NCI-H2227 (cell line): ENCODE data around the gene TMC4.
"Not testable (repeated sequence)": the region's sequence is repeated elsewhere in the genome, so short reads cannot be mapped to it uniquely, and the experiment has no call there.

Source experiments
- DNase-seq: peaks from one replicate; lab custom pipeline; 2025; ENCODE audit not compliant: unreplicated experiment; lab: John Stamatoyannopoulos, UW

TMC4 gene

DNA sequence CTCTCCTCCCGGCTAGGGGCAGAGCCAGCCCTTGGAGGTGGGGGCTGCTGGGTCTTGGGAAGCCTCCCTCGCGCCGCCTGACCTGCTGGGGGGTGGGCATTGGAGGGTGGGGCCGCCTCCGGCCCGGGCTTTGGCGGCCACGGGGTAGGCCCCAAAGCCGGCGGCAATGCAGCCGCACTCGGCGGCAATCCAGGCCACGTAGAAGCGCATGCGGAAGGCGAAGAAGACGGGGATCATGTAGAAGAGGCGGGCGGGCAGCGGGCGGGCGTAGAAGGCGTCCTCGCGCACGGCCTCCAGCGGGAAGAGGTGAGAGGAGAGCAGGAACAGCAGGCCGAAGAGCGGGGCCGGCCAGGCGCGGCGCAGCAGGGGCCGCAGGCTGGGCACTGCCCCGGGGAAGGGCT, 7.7 kb upstream of the TMC4 start:
- DNase-seq = peak; percentile 77

DNA sequence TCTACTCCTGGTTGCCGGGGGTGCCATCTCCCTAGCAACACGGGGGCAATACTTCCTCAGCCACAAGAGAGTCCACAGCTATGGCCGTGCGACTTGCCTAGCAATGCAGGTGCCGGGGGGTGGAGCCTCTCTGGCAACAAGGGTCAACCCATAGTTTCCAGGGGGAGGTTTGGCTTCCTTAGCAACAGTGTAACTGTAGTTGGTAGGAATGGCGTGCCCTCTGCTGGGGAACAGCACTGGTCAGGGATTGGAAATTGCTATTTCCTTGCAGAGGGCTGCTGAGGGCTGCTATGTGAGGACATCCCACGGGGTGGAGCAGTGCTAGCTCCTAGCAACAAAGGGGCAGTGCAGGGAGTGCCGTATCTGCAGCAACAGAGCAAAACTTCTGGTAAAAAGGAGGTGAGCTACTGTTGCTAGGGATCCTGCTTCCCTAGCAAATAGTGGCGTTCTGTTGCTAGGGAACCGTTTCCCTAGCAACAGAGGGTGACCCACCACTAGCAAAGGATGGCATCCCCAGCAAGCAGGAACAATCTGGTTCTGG, 7.0 kb upstream of the TMC4 start:
- DNase-seq = peak; percentile 100

DNA sequence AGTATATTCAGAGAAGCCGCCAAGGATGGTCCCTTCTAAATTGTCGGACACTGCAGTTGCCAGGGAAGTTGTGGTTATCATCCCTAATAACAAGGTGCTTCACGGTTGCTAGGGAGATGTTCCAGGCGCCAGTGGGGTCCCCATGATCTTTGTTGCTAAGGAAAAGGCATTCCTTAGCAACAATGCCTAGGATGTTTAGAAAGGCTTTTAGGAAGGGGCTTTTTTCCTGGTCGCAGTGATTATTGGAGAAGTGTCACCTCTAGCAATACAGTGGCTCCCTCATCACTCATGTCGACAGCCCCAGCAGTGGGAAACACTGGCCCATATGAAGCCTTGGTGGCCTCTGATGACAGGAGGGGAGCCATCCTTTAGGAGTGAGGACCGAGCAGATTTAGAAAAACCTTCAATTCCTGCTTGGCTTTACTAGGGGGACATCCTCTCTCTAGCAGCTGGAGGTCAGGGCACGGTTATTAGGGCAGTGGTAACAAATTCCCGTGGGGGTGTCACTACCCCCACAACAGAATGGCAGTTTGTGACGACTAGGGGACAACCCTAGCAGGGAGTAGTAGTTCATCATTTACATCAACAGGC, 6.4 kb upstream of the TMC4 start:
- DNase-seq = peak; percentile 82

GRCh38 chr19:54178581-54179261, 5.8 kb upstream of the TMC4 start:
- peak; percentile 85 for DNase-seq

GRCh38 chr19:54173951-54174834, 1.2 kb upstream of the TMC4 start:
- no peak for DNase-seq

GRCh38 chr19:54173359-54173699, 369 bp upstream of the TMC4 start:
- no peak for DNase-seq

- DNase-seq = not testable (repeated sequence)
Observed at GRCh38 chr19:54171736-54172431, 1.1 kb downstream of the TMC4 start.

DNA sequence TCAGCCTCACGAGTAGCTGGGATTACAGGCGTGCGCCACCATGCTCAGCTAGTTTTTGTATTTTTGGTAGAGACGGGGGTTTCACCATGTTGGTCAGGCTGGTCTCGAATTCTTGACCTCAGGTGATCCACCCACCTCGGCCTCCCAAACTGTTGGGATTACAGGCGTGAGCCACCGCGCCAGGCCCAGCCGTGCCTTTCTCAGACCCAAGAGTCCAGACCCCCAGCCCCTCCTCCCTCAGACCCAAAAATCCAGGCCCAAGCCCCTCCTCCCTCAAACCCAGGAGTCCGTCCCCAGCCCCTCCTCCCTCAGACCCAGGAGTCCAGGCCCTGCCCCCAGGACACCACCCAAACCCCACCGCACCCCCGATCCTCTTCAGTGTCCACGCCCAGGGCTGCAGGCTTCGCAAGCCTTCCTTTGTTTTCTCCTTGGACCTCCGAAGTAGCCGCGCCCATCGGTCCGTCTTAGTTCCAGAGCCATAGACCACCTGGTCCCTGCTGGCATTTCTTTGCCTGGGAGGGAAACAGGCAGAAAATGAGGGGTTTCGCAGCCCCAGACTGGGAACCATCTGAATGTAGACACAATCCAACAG, 3.7 kb downstream of the TMC4 start:
- DNase-seq = no peak

DNA sequence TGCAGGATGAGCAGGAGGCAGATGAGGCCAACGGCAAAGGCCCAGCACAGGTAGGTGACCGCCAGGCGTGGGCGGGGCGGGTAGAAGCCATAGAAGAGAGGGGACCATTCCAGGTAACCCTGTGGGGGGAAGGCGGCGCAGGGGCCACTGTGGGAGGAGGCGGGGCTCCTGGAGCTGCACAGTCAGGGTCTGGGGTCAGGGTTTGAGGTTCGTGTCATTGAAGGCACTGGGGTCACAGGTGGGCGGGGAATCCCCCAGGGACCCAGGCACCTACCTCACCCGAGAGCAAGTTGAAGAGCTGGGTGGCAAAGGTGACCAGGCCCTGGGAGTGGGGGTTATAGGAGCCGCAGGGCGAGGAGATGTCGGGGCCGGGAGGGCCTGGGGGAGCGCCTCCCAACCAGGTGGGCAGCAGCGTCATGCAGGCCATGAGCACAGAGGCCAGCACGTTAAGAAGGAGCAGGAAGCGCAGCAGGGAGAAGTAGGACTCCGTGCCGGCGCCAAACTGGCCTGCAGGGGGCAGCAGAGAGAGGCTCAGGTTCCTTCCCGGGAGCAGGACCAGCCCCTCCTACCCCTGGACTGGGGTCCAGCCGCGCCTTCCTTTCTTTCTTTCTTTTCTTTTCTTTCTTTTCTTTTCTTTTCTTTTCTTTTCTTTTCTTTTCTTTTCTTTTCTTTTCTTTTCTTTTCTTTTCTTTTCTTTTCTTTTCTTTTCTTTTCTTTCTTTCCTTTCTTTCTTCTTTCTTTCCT, 4.6 kb downstream of the TMC4 start:
- DNase-seq = peak; percentile 98

DNA sequence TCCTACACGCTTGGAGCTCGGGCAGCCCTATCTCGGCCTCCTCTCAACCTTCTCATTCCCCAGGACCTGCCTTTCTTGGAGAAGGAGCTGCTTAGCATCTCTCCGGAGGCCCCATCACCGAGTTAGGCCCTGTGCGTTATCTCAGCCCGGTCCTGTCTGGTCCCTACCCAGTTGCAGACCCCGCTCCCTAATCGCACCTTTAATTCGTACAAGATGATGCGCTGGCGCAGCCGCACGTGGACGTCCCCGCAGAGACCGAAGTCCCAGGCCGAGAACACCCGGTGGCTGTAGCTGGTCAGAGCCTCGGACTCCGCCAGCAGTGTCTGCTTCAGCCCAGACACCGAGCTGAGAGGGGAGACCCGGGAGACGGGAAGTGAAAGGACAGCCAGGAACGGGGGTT, 7.7 kb downstream of the TMC4 start:
- no peak for DNase-seq

DNA sequence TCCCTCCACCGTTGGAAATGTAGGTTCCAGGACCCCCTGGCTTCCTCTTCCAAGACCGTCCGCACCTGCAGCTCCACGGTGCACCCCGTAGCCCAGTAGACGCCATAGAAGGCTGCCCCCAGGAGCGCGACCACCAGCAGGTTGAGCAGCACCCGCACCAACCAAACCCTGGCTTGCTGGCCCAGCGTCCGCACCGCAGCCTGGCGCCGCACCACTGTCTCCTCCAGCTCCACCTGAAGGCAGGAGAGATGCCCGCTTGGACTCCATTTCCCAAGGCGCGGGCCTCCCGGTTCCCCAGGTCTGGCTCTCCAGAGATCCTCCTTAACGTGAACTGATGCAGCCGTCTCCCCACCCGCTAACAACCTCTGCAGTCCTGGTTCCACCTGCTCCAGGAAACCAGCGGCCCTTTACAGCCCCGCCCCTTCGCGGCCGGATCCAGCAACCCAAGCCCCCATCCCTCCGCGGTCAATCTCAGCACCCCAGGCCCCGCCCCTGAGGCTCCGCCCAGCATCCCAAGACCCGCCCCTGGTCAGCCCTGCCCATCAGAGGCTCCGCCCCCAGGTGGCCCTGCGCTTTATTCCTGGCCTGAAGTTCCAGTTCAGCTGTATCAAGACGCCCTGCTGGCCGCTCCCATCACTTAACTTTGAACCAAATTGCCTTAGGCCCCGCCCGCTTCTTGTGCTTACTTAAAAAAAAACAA, 8.4 kb downstream of the TMC4 start:
- no peak for DNase-seq

DNA sequence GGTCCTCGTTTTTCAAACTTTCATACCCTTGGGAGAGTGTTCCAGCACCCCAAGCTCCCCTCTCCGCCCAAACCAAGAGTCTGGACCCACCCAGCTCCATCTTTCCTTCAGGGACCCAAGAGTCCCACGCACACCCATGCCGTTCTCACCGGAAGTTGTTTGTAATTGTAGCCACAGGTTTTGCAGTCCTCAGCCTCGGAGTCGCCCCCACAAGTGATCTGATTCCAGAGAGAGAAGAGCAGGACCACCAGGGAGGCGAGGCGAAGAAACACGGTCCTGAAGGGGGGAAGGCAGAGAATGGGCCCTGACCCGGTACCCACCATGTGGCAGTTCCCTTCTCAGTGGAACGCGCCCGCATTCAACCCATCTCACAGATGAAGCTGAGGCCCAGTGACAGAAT, 10.1 kb downstream of the TMC4 start:
- no peak for DNase-seq

DNA sequence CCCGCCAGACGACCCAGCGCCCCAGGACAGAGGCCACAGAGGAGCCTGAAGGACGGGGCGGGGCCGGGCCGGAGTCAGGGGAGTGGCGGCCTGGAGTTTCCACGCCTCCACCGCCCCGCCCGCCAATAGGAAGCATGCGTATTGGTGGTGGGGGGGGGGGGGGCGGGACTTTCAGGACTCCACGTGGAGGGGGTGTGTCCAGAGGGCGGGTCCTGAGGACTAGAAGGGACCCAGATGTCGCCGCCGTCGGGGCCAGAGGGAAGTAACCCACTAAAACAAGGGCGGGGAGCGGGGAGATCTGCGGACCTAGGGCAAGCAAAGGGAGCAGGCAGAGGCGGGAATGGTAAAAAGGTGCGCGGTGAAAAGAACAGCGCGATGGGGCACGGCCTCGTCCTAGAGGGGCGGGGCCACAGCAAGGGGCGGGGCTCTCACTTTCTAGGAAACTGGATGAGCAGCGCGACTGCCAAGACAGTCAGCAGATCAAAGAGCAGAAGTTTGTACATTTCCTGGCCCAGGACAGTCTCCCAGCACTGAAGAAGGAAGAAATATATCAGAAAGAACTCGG, 10.6 kb downstream of the TMC4 start:
- peak; percentile 79 for DNase-seq

DNA sequence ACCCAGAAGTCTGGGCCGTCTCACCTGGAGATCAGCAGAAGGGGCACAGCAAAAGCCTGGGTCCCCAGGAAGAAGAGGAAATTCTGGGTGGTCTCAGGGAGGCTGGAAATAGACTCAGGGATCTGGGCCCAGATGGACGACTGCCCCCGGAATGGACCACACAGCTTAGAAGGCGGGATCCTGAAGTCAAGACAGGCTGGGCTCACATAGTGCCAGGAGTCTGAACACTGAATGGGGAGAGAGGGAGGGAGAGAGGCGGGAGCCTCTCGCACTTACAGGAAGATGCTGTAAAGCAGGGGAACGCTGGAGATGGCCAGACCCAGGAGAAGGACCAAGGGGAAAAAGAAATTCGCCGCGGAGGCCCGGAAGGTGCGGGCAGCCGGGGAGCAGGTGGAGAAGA, 12.1 kb downstream of the TMC4 start:
- peak; percentile 70 for DNase-seq

DNA sequence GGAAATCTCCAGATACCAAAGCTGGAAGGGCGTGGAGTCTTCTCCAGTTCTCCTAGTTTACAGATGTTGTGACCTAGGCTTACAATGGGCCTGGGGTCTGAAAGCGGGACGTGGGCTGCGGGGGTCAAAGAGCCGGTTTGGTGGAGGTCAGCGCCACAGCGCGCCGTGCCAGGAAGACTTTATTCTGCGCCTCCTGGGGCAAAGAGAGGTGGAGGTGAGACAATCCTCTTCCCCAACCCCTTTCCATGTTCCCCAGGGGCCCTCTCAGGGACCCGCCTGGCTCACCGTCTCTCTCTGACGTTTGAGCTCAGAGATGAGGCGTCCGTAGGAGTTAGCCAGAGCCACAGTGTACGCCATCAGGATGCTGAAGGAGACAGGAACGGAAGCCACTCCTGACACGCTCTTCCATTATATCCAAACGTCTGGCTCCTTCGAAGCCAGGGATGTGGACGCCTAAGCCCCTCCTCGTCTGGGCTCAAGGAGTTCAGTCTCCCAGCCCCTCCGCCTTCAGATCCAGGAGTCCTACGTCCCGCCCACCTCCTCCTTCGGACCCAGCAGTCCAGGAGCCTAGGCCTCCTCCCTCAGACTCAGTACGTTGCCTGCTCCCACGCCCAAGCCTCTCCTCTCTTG, 12.7 kb downstream of the TMC4 start:
- DNase-seq = peak; percentile 83

GRCh38 chr19:54159352-54160181, 13.4 kb downstream of the TMC4 start, which contains the start of gene LENG1:
Gene LENG1, minus strand, starts transcription at chr19:54159721. Its CDS starts 26 bp downstream, at chr19:54159695.
- DNase-seq = peak; percentile 100

DNA sequence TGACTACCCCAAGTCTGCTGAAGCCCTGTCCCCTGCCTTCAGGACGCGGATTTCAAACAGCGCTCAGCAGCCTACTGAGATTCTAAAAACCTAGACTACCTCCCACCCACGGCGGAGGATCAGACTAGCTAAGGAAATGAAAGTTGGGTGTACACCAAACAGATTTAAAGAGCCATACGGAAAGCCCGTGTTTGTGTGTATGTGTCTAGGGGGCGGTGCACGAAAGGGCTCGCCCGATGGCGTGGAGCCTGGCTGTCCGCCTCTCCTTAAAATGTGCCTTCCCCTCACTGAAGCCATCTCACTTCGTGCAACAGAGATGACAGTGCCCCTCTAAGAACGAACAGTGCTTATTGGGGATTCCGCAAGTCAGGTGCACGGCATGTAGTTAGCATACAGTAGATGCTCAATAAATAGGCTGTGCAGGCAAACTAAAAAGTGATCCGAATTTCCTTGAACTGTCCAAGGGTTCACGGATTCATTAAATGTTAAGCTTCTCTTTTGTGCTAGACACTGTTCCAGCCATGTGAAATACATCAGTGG, 14.1 kb downstream of the TMC4 start:
- DNase-seq = no peak

- no peak for DNase-seq
Observed at GRCh38 chr19:54156953-54157352, 16.0 kb downstream of the TMC4 start.
